Testis (tissue), 2 donors: Measurements from ENCODE around the gene UBQLN4.

Source experiments
- CTCF ChIP-seq, 3 experiments: fragments of 450-650 bp in 2 of 3; fragments of 200-600 bp in 1 of 3; sonication (generic) in 1 of 3; IDR thresholded peaks; one replicate each; pipeline ENCODE4 v1.5.1; 2016 to 2019; ENCODE audit warnings: antibody characterized with exemption in 3 of 3, mild to moderate bottlenecking in 2 of 3, moderate library complexity in 1 of 3
- POLR2A ChIP-seq: fragments of 450-650 bp; IDR thresholded peaks from one replicate; pipeline ENCODE4 v1.6.1; 2017; ENCODE audit warnings: antibody characterized with exemption, mild to moderate bottlenecking, moderate library complexity

DNA sequence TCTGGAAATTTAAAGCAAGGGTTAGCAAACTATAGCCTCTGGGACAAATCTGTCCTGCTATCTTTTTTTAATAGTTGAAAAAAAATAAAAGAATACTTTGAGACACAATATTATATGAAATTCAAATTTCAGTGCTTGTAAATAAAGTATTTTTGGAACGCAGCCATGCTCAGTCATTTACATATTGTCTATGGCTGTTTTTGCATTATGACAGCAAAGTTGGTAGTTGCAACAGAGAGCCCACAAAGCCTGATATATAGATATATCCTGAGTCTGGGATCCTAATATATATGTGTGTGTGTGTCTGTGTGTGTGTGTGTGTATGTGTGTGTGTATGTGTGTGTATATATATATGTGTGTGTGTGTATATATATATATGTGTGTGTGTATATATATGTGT is 53.6 kb downstream of the UBQLN4 start:
- TF ChIP-seq CTCF (IDR thresholded peaks at IDR 0.05) (no peak), POLR2A (no peak)
